ENCODE measurements around the gene TMEM255B.

Gene TMEM255B

DNA sequence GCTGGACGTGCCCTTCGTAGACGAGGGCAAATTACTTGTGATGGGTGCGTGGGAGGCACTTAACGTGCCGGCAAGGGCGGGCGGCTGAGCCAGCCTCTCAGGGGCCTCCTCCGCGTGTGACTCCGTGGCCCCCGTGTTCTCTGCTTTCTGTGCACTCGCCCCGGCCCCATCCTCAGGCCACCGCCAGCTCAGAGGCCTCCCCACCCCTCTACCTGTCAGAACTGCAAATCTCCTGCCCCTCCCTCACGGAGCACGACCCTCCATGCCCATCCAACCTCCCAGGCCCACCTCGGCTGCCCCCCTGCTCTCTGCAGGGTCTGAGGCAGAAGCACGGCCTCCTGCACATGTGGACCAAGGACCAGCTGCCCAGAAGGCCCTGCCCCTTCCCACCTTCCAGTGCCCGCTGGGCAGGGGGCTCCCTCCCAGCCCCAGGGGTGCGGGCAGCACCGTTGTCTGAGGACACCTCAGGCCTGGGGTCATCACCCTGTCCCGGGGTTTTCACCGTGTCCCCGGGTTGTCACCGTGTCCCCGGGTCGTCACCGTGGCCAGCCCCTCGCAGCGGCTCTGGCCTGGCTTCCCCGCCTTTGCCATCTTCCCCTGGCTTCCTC lies 44.5 kb downstream of the TMEM255B start:
- H2AFZ ChIP-seq (ENCODE audit: low read length), result no peak overlapping the region
- no peaks in the 10 kb centered on the region for H3K36me3 ChIP-seq (ENCODE audit: insufficient read depth, low read length)
- H3K4me1 ChIP-seq (ENCODE audit: insufficient read depth, low read length, poor library complexity, severe bottlenecking), result no peaks in the 10 kb centered on the region
- H3K79me2 ChIP-seq (ENCODE audit: insufficient read depth, low read length), result no peaks in the 10 kb centered on the region
- no peaks in the 10 kb centered on the region for H3F3A ChIP-seq (ENCODE audit: low read depth)
- H3K4me2 ChIP-seq (ENCODE audit: low read depth, low read length, poor library complexity, severe bottlenecking), result no peak overlapping the region
- no peak overlapping the region for H3K4me3 ChIP-seq (ENCODE audit: low read length, poor library complexity, severe bottlenecking)
- no peak for TF ChIP-seq EZH2phosphoT487 (IDR thresholded peaks at IDR 0.05; ENCODE audit: borderline replicate concordance)
- TF ChIP-seq, protein P1, sequence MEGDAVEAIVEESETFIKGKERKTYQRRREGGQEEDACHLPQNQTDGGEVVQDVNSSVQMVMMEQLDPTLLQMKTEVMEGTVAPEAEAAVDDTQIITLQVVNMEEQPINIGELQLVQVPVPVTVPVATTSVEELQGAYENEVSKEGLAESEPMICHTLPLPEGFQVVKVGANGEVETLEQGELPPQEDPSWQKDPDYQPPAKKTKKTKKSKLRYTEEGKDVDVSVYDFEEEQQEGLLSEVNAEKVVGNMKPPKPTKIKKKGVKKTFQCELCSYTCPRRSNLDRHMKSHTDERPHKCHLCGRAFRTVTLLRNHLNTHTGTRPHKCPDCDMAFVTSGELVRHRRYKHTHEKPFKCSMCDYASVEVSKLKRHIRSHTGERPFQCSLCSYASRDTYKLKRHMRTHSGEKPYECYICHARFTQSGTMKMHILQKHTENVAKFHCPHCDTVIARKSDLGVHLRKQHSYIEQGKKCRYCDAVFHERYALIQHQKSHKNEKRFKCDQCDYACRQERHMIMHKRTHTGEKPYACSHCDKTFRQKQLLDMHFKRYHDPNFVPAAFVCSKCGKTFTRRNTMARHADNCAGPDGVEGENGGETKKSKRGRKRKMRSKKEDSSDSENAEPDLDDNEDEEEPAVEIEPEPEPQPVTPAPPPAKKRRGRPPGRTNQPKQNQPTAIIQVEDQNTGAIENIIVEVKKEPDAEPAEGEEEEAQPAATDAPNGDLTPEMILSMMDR (conservative IDR thresholded peaks at IDR 0.05; ENCODE audit: low read length), result no peak
- no peaks in the 10 kb centered on the region for H3K9me2 ChIP-seq (replicated peaks; ENCODE audit: low read depth, low read length)
- no peak overlapping the region for H3K9ac ChIP-seq (ENCODE audit: low read depth, low read length, poor library complexity, severe bottlenecking)
- H3K9me3 ChIP-seq (ENCODE audit: insufficient read depth, low read depth, low read length), result peaks cover 8% of the 10 kb centered on the region; the same call in 1 of the 2 replicates
- no peaks in the 10 kb centered on the region for H4K20me1 ChIP-seq (ENCODE audit: insufficient read depth, low read length, poor library complexity, severe bottlenecking)
- H3K27me3 ChIP-seq (ENCODE audit: insufficient read depth, low read length, poor library complexity, severe bottlenecking), result no peaks in the 10 kb centered on the region

DNA sequence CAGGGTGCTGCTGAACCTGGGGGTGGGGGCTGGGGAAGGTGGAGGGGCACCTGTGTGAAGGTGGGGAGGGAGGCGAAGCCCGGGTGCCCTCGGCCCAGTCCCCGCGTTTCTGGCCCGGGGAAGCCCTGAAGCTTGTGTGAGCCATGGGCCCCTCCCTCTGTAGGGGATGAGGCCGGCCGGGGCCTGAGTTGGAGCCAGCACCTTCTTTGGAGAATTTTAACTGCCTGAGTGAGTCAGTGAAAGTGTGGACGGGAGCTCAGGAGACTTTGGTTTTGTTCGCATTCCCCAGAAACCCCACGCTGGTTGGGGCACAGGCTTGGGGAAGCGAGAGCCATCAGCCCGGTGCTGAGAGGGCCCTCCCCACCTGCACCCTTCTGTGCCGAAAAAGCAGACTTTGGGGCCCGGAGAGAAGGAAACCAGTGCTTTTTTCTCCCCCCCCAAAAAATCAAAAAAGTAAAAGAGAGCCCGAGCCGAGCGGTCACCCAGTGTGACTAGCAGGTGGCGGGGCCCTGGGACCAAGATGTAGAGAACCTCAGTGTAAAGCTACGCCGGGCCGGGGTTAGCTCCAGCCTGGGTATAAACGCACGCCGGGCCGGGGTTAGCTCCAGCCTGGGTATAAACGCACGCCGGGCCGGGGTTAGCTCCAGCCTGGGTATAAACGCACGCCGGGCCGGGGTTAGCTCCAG lies 45.1 kb downstream of the TMEM255B start:
- Histone ChIP-seq H3K9me2 (replicated peaks; ENCODE audit: low read depth, low read length) (no peaks in the 10 kb centered on the region), H3K9me3 (ENCODE audit: insufficient read depth, low read depth, low read length) (peaks cover 12% of the 10 kb centered on the region; the same call in 1 of the 2 replicates), H3F3A (ENCODE audit: low read depth) (no peaks in the 10 kb centered on the region), H3K36me3 (ENCODE audit: insufficient read depth, low read length) (no peaks in the 10 kb centered on the region), H3K79me2 (ENCODE audit: insufficient read depth, low read length) (no peaks in the 10 kb centered on the region), H4K20me1 (ENCODE audit: insufficient read depth, low read length, poor library complexity, severe bottlenecking) (no peaks in the 10 kb centered on the region), H3K4me2 (ENCODE audit: low read depth, low read length, poor library complexity, severe bottlenecking) (no peak overlapping the region), H3K4me3 (ENCODE audit: low read length, poor library complexity, severe bottlenecking) (no peak overlapping the region), H3K4me1 (ENCODE audit: insufficient read depth, low read length, poor library complexity, severe bottlenecking) (no peaks in the 10 kb centered on the region), H3K27me3 (ENCODE audit: insufficient read depth, low read length, poor library complexity, severe bottlenecking) (no peaks in the 10 kb centered on the region), H3K9ac (ENCODE audit: low read depth, low read length, poor library complexity, severe bottlenecking) (no peak overlapping the region), H2AFZ (ENCODE audit: low read length) (no peak overlapping the region)
- TF ChIP-seq EZH2phosphoT487 (IDR thresholded peaks at IDR 0.05; ENCODE audit: borderline replicate concordance), result no peak

DNA sequence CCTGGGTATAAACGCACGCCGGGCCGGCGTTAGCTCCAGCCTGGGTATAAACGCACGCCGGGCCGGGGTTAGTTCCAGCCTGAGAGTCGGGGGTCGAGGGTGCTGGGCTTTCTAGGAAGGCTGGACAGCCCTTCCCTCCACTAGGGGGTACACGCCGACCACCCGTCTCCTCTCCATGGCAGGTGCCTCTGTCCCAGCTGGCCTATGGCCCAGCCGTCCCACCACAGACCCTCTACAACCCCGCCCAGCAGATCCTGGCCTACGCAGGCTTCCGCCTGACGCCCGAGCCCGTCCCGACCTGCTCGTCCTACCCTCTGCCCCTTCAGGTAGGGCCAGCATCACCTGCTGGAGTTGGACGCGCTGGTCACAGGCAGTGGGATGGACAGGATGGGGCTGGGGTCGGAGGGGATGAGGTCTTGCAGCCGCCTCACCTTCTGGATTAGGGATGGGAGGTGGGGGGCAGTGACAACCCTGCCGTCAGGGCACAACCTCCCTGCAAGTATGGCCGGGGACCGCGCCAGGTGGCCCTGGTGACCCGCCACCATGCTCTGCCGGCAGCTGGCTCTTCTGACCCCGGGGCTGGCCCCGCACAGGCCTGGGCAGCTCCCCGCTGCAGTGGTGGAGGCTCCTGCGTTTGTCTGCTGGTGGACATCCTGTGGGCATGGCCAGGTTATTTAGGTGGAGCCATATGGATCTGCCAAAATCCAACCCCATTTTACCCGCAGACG lies 45.8 kb downstream of the TMEM255B start:
- Histone ChIP-seq H3K4me2 (ENCODE audit: low read depth, low read length, poor library complexity, severe bottlenecking) (no peak overlapping the region), H3K9me2 (replicated peaks; ENCODE audit: low read depth, low read length) (no peaks in the 10 kb centered on the region), H2AFZ (ENCODE audit: low read length) (no peak overlapping the region)

More for the DNA sequence above, 45.8 kb downstream of the TMEM255B start:
- TF ChIP-seq, protein P1 (conservative IDR thresholded peaks at IDR 0.05; ENCODE audit: low read length), result no peak
- no peak for TF ChIP-seq EZH2phosphoT487 (IDR thresholded peaks at IDR 0.05; ENCODE audit: borderline replicate concordance)
- H3K9ac ChIP-seq (ENCODE audit: low read depth, low read length, poor library complexity, severe bottlenecking), result no peak overlapping the region
- no peaks in the 10 kb centered on the region for H3K79me2 ChIP-seq (ENCODE audit: insufficient read depth, low read length)
- H3K27me3 ChIP-seq (ENCODE audit: insufficient read depth, low read length, poor library complexity, severe bottlenecking), result no peaks in the 10 kb centered on the region
- H3K9me3 ChIP-seq (ENCODE audit: insufficient read depth, low read depth, low read length), result peaks cover 16% of the 10 kb centered on the region; the same call in 1 of the 2 replicates
- no peaks in the 10 kb centered on the region for H3K4me1 ChIP-seq (ENCODE audit: insufficient read depth, low read length, poor library complexity, severe bottlenecking)
- no peaks in the 10 kb centered on the region for H4K20me1 ChIP-seq (ENCODE audit: insufficient read depth, low read length, poor library complexity, severe bottlenecking)
- no peak overlapping the region for H3K4me3 ChIP-seq (ENCODE audit: low read length, poor library complexity, severe bottlenecking)
- H3F3A ChIP-seq (ENCODE audit: low read depth), result no peaks in the 10 kb centered on the region
- H3K36me3 ChIP-seq (ENCODE audit: insufficient read depth, low read length), result no peaks in the 10 kb centered on the region
